ENCODE data around the gene INPP4B.

The INPP4B gene

GRCh38 chr4:141995056-141995455 is 851.0 kb downstream of the INPP4B start:
- H3K4me1 ChIP-seq (ENCODE audit: control insufficient read depth, insufficient read depth, low read length), result no peaks in the 10 kb centered on the region
- no peak overlapping the region for H3K4me3 ChIP-seq (ENCODE audit: low read length)
- no peak overlapping the region for H3K9ac ChIP-seq (ENCODE audit: low read depth, low read length)
- no peaks in the 10 kb centered on the region for H3K9me3 ChIP-seq (replicated peaks; ENCODE audit: low read length)
- H3K4me2 ChIP-seq (ENCODE audit: low read length), result no peak overlapping the region
- no peaks in the 10 kb centered on the region for H3K27me3 ChIP-seq (ENCODE audit: control insufficient read depth, insufficient read depth, low read length)
- H3K36me3 ChIP-seq (ENCODE audit: insufficient read depth, low read length), result no peaks in the 10 kb centered on the region

GRCh38 chr4:141977433-141977832 is 868.7 kb downstream of the INPP4B start:
- Histone ChIP-seq H3K4me1 (ENCODE audit: control insufficient read depth, insufficient read depth, low read length) (no peaks in the 10 kb centered on the region), H3K9ac (ENCODE audit: low read depth, low read length) (no peak overlapping the region), H3K9me3 (replicated peaks; ENCODE audit: low read length) (no peaks in the 10 kb centered on the region), H3K27me3 (ENCODE audit: control insufficient read depth, insufficient read depth, low read length) (no peaks in the 10 kb centered on the region), H3K4me3 (ENCODE audit: low read length) (no peak overlapping the region), H3K4me2 (ENCODE audit: low read length) (no peak overlapping the region), H3K36me3 (ENCODE audit: insufficient read depth, low read length) (no peaks in the 10 kb centered on the region)
